Lung (tissue), 12 donors: ENCODE measurements around the gene TIFAB. TPM values are rescaled to one million over a fixed set of nuclear protein-coding genes. Genes with fewer than 3 reads are reported as not detected.
A peak's percentile ranks its signal among the peaks of the same experiment; 100 is the strongest.

ENCODE experiments used
- ATAC-seq: fragments of 200-7000 bp; cut with Tn5 transposase; one replicate; pipeline ENCODE4 v1.9.1; 2020; ENCODE audit warnings: moderate number of reproducible peaks; ENCODE audit not compliant: insufficient read depth, low FRiP score
- DNase-seq, 3 donors: peaks; one replicate each; pipeline ENCODE4 v3.0.0-alpha.2; 2013 to 2017
- H3K27ac ChIP-seq, 2 donors: one replicate each; pipeline ENCODE4 v1.5.1; 2013; ENCODE audit warnings: mild to moderate bottlenecking in 2 of 2, moderate library complexity in 2 of 2, control low read depth in 1 of 2, inconsistent platforms in 1 of 2, low read depth in 1 of 2, low read length in 1 of 2
- H3K27me3 ChIP-seq, 3 donors: one replicate each; pipeline ENCODE4 v1.5.1; 2013; ENCODE audit warnings: low read length in 2 of 3; ENCODE audit not compliant: control insufficient read depth in 3 of 3, insufficient read depth in 3 of 3
- H3K36me3 ChIP-seq, 4 donors: one replicate each; pipeline ENCODE4 v1.5.1; 2013; ENCODE audit warnings: low read length in 4 of 4, mild to moderate bottlenecking in 1 of 4, moderate library complexity in 1 of 4; ENCODE audit not compliant: control insufficient read depth in 4 of 4, insufficient read depth in 4 of 4
- H3K4me1 ChIP-seq, 5 donors: one replicate each; pipeline ENCODE4 v1.5.1; 2013; ENCODE audit warnings: low read length in 5 of 5, mild to moderate bottlenecking in 2 of 5, moderate library complexity in 1 of 5; ENCODE audit not compliant: control insufficient read depth in 5 of 5, insufficient read depth in 5 of 5
- H3K4me3 ChIP-seq: one replicate; pipeline ENCODE4 v1.5.1; 2013; ENCODE audit warnings: mild to moderate bottlenecking, control low read depth, moderate library complexity
- H3K9ac ChIP-seq, 2 donors: one replicate each; pipeline ENCODE4 v1.5.1; 2013; ENCODE audit warnings: low read length in 2 of 2, control low read depth in 1 of 2; ENCODE audit not compliant: insufficient read depth in 1 of 2
- H3K9me3 ChIP-seq, 4 donors: one replicate each; pipeline ENCODE4 v1.5.1; 2013; ENCODE audit warnings: low read length in 3 of 4, mild to moderate bottlenecking in 1 of 4, moderate library complexity in 1 of 4; ENCODE audit not compliant: control insufficient read depth in 4 of 4, insufficient read depth in 3 of 4
- CTCF ChIP-seq: IDR thresholded peaks from 2 replicates; pipeline ENCODE4 v1.5.1; 2012; ENCODE audit warnings: mild to moderate bottlenecking; ENCODE audit errors: control extremely low read depth, extremely low read depth
- WGBS, 2 donors: extraction: QIAGEN DNeasy Blood & Tissue Kit; methylation state at CpG; one replicate each; pipeline ENCODE4 v1.1.7; 2013; 5-methylcytosine and 5-hydroxymethylcytosine counted together
- polyA plus RNA-seq, 2 donors: library from polyadenylated mRNA; stranded (reverse); fragments of 200-250 nt; gene quantifications; one replicate each; pipeline ENCODE4 v1.2.1, GENCODE V29; 2013
- total RNA-seq, 2 donors: library from RNA; depleted of rRNA in 1 of 2; stranded (reverse); fragments of >200 nt in 1 of 2; gene quantifications; one replicate each; pipeline ENCODE4 v1.2.1, GENCODE V29; 2014 to 2021
- donor health status: control.
- donor health status: control.
- donor health status: Bipolar disorder and iron deficiency.
- donor health status: healthy.
- donor health status: DM: yes; HTN: yes; CAD: no.

TIFAB gene
- total and polyA plus RNA-seq, 4 donors = 0.15 to 0.88 (median 0.35) TPM

GRCh38 chr5:135476615-135477581, 24.7 kb upstream of the TIFAB start:
- Histone ChIP-seq H3K27ac (no peak overlapping the region), H3K4me3 (no peak overlapping the region), H3K4me1 (peaks cover 0 to 18% (median 0%) of the 10 kb centered on the region in 5 donors), H3K9ac (no peak overlapping the region), H3K36me3 (no peaks in the 10 kb centered on the region), H3K27me3 (peaks cover 0 to 15% (median 0%) of the 10 kb centered on the region in 3 donors), H3K9me3 (peaks cover 0 to 4% (median 0%) of the 10 kb centered on the region in 4 donors)
- WGBS, 2 donors = 52 to 63% methylated on average over 24 of the region's 24 CpGs
- DNase-seq (peak; percentile 60 to 68 (median 68)), ATAC-seq (no peak)
- no peak for TF ChIP-seq CTCF

- peak in 1 of 3 donors; percentile 10 for DNase-seq
These were observed 22.0 kb upstream of the TIFAB start for GRCh38 chr5:135473956-135474670.

GRCh38 chr5:135472141-135472540, 20.0 kb upstream of the TIFAB start:
- Histone ChIP-seq H3K9me3 (peaks cover 0 to 4% (median 0%) of the 10 kb centered on the region in 4 donors), H3K27ac (no peak overlapping the region), H3K36me3 (no peaks in the 10 kb centered on the region), H3K27me3 (peaks cover 3 to 31% (median 4%) of the 10 kb centered on the region in 3 donors), H3K4me1 (peaks cover 0 to 3% (median 0%) of the 10 kb centered on the region in 5 donors), H3K9ac (no peak overlapping the region), H3K4me3 (no peak overlapping the region)
- DNase-seq = peak in 1 of 3 donors; percentile 5
- no peak for ATAC-seq
- no peak for TF ChIP-seq CTCF
- WGBS, 2 donors = 89 to 94% methylated on average over 5 of the region's 5 CpGs

More at GRCh38 chr5:135473956-135474670, 22.0 kb upstream of the TIFAB start:
- Histone ChIP-seq H3K4me3 (no peak overlapping the region), H3K27ac (no peak overlapping the region), H3K36me3 (no peaks in the 10 kb centered on the region), H3K4me1 (peaks cover 0 to 18% (median 0%) of the 10 kb centered on the region in 5 donors), H3K9ac (no peak overlapping the region), H3K9me3 (peaks cover 0 to 4% (median 0%) of the 10 kb centered on the region in 4 donors), H3K27me3 (peaks cover 0 to 23% (median 3%) of the 10 kb centered on the region in 3 donors)
- ATAC-seq = no peak
- no peak for TF ChIP-seq CTCF
- 85 to 86% methylated on average over 12 of the region's 12 CpGs for WGBS, 2 donors
